ENCODE data around the gene AOAH.

DNA sequence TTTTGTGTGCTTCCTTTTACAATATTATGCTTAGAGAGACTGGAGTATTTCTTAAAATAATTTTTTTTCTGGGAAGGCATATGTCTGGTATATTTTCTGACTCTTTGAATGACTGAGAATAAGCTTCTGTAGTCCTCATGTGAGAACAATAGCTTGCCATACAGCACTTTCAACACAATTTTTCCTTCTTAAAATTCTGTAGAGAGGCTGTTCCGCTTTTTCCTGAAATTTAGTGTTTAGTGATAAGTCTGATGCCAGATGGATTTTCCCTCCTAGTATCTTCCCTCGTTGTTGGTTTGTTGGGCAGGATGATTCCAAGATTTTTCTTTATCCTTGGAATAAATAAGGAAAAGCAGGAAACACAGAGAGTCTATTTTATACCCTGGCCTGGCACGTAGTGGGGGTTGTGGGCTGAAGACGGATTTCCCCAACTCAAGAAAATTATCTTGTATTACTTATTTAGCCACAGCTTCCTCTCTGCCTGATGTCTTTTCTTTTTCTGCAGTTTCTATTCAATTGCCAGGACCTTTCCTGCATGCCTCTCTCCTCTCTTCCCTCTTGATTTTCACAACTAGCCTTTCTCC, 111.2 kb downstream of the AOAH start:
- TF ChIP-seq EZH2 (IDR thresholded peaks at IDR 0.05; ENCODE audit: insufficient read depth, poor library complexity, severe bottlenecking) = no peak
- no peak for TF ChIP-seq EZH2phosphoT487 (IDR thresholded peaks at IDR 0.05; ENCODE audit: insufficient read depth, low read depth)

All from GM23248 (cell line).